ENCODE measurements around the gene PCF11.

- TF ChIP-seq, protein P1, sequence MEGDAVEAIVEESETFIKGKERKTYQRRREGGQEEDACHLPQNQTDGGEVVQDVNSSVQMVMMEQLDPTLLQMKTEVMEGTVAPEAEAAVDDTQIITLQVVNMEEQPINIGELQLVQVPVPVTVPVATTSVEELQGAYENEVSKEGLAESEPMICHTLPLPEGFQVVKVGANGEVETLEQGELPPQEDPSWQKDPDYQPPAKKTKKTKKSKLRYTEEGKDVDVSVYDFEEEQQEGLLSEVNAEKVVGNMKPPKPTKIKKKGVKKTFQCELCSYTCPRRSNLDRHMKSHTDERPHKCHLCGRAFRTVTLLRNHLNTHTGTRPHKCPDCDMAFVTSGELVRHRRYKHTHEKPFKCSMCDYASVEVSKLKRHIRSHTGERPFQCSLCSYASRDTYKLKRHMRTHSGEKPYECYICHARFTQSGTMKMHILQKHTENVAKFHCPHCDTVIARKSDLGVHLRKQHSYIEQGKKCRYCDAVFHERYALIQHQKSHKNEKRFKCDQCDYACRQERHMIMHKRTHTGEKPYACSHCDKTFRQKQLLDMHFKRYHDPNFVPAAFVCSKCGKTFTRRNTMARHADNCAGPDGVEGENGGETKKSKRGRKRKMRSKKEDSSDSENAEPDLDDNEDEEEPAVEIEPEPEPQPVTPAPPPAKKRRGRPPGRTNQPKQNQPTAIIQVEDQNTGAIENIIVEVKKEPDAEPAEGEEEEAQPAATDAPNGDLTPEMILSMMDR (IDR thresholded peaks at IDR 0.05; ENCODE audit: low read depth, low read length): no peak
- TF ChIP-seq POLR2A (IDR thresholded peaks at IDR 0.05; ENCODE audit: extremely low read depth, insufficient read length) (no peak), MAX (IDR thresholded peaks at IDR 0.05; ENCODE audit: low read depth, low read length) (no peak)
Observed at GRCh38 chr11:83205608-83206185, 48.8 kb downstream of the PCF11 start.
